Esophagus (tissue), 2 donors: ENCODE results near the gene C11orf65. TPM values are rescaled to one million over a fixed set of nuclear protein-coding genes. Genes with fewer than 3 reads are reported as not detected.

Source experiments
- H3K27ac ChIP-seq, 2 donors: one replicate each; pipeline ENCODE4 v1.5.1; 2013; ENCODE audit warnings: low read depth in 2 of 2, mild to moderate bottlenecking in 2 of 2, inconsistent platforms in 1 of 2, low read length in 1 of 2, moderate library complexity in 1 of 2
- H3K27me3 ChIP-seq, 2 donors: one replicate each; pipeline ENCODE4 v1.6.1; 2013; ENCODE audit warnings: low read length in 2 of 2, control low read depth in 1 of 2, mild to moderate bottlenecking in 1 of 2; ENCODE audit not compliant: insufficient read depth in 2 of 2, control insufficient read depth in 1 of 2
- H3K36me3 ChIP-seq, 2 donors: one replicate each; pipeline ENCODE4 v1.6.1; 2013; ENCODE audit warnings: low read length in 1 of 2; ENCODE audit not compliant: control insufficient read depth in 2 of 2, insufficient read depth in 2 of 2
- H3K4me1 ChIP-seq, 2 donors: one replicate each; pipeline ENCODE4 v1.6.1; 2013; ENCODE audit warnings: low read length in 1 of 2; ENCODE audit not compliant: control insufficient read depth in 2 of 2, insufficient read depth in 2 of 2
- H3K4me3 ChIP-seq, 2 donors: one replicate each; pipeline ENCODE4 v1.5.1; 2013; ENCODE audit warnings: low read length in 2 of 2, mild to moderate bottlenecking in 2 of 2, low read depth in 1 of 2, moderate library complexity in 1 of 2
- H3K9me3 ChIP-seq, 2 donors: one replicate each; pipeline ENCODE4 v1.6.1; 2013; ENCODE audit warnings: mild to moderate bottlenecking in 2 of 2, low read depth in 1 of 2, low read length in 1 of 2, moderate library complexity in 1 of 2; ENCODE audit not compliant: control insufficient read depth in 2 of 2, insufficient read depth in 1 of 2
- WGBS, 2 donors: extraction: QIAGEN DNeasy Blood & Tissue Kit; methylation state at CpG; one replicate each; pipeline ENCODE4 v1.1.7; 2013; 5-methylcytosine and 5-hydroxymethylcytosine counted together
- polyA plus RNA-seq, 2 donors: library from polyadenylated mRNA; stranded (reverse); fragments of 200-250 nt; gene quantifications; one replicate each; pipeline ENCODE4 v1.2.3, GENCODE V29; 2013
- donor health status: healthy with polysubstance abuse.
- donor health status: Bipolar disorder and iron deficiency.

C11orf65 gene
- polyA plus RNA-seq, 2 donors: 0.16 to 0.31 TPM

DNA sequence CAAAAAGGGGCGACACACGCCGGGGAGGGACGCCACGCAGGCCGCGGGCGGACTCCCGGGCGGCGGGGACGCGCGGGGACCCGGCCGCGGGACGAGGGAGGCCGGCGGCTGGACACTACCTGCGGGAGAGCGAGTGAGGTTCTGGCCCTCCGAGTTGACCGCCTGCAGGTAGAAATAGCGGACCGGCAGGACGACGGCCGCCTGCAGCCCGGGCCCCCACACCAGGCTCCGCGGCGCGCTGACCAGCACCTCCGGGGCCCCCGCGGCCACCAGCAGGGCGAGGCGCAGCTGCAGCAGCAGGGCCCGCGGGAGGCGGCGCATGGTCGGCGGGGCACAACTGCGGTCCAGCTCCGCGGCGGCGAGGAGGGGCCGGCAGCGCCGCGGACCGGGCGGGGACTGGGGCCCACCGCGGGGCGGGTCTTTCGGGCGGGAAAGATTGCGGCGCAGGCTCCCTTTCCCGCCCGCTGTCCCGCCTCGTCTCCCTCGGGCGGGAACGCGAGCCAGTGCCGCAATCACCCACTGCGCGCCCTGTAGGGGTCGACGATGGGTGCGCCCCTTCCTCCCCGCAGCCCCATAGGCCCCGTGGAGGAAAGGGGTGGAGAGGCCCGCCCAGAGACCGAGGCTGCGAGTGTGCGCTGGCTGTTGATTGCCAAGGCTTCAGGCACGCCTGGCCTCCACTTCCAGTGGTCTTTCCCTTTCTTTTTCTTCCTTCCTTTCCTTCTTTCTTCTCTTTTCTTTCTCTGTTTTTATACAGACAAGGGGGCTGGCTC is 30.9 kb upstream of the C11orf65 start, which contains the start of gene POGLUT3:
Gene POGLUT3, minus strand, starts transcription at position 339 of the 770 bp plus-strand sequence. Its CDS starts 18 bp downstream, at position 321.
- WGBS, 2 donors: 0 to 1% methylated on average over 53 to 84 of the region's 84 CpGs
- Histone ChIP-seq H3K9me3 (no peaks in the 10 kb centered on the region), H3K4me1 (peaks cover 0 to 10% of the 10 kb centered on the region in 2 donors), H3K36me3 (no peaks in the 10 kb centered on the region), H3K27ac (peak within 1 kb of the TSS; percentile 99 to 100), H3K4me3 (peak within 1 kb of the TSS; percentile 61 to 67), H3K27me3 (no peaks in the 10 kb centered on the region)

DNA sequence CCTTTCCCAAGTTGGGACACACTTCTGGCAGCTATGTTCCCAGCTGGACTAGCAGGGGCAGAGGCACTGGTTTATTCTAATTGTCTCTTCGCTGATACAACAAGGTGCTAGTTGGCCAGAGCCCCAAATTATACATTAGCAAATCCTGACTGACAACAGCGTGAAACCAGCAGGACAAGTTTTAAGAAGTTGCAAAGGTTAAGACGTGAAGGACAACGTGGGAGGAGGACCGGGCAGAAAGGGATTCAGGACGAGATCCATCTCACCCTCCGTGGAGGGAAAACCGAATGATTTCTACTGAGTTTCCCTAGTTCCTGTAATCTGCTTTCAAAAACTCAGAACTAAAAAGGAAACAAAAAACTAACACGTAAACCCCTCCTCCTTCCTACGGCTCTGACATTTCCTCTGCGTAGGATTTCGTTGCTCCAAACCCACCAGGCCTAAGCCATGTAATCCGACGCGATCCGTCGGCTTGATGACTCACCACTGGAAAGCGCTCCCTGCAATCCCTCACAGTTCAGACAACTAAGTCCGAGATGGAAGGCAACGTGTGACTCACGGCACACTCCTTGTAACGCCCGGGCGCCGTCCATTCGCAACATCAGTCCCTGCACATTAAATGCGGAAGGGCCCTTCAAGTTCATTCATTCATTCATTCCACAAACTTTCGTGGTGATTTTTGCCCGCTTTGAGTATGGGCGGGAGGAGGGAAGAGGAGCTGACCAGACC is 30.2 kb upstream of the C11orf65 start:
- Histone ChIP-seq H3K27me3 (no peaks in the 10 kb centered on the region), H3K27ac (peak overlapping the region; percentile 99 to 100), H3K36me3 (no peaks in the 10 kb centered on the region), H3K4me1 (peaks cover 0 to 10% of the 10 kb centered on the region in 2 donors), H3K4me3 (peak overlapping the region; percentile 61 to 67), H3K9me3 (no peaks in the 10 kb centered on the region)
- WGBS, 2 donors: 1% methylated on average over 30 of the region's 30 CpGs

DNA sequence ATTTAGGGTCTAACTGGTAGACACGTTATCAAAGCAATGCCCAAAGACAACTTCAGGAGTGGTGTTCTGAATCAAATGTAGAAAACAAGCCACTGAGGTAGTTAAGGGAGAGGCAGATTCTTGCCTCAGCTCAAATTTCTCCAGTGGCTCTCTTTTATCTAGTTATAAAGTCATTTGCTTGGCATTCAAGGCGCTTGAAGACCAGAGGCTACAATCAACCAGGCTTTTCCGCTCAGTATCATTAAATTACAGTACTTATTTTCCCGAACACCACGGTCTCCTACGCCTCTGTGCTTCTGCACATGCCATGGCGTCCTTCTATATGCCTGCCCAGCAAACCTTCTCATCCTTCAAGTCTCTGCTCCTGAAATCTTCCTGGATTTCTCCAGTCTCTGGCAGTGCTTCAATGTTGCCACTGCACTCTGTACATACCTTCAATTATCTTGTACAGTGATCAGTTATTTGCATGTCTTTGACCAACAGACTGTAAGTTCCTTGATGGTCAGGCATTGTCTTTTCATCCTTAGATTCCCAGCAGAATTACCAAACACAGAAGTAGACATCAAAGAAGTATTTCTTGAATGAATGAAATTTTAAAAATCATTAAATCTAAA is 29.4 kb upstream of the C11orf65 start:
- peaks cover 0 to 10% of the 10 kb centered on the region in 2 donors for H3K4me1 ChIP-seq
- no peaks in the 10 kb centered on the region for H3K9me3 ChIP-seq
- peak overlapping the region; percentile 99 to 100 for H3K27ac ChIP-seq
- no peaks in the 10 kb centered on the region for H3K27me3 ChIP-seq
- WGBS, 2 donors: 65 to 84% methylated on average over 7 of the region's 7 CpGs
- no peaks in the 10 kb centered on the region for H3K36me3 ChIP-seq
- peak overlapping the region in 1 of 2 donors; percentile 61 for H3K4me3 ChIP-seq

DNA sequence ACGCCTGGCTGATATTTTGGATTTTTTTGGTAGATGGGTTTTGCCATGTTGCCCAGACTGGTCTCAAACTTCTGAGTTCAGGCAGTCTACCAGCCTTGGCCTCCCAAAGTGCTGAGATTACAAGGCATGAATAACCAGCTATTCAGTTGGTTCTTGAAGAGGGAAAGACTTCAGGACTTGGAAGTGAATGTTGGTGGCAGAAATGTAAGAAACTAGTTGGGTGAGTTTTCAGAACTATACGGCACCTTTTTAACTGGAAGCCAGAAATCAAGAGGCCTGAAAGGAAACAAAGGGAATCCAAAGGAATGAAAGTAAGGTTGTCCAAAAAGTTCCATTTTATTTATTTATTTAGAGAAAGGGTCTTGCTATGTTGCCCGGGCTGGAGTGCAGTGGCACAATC is 28.0 kb upstream of the C11orf65 start:
- Histone ChIP-seq H3K27ac (peak overlapping the region; percentile 15 to 57), H3K4me1 (peaks cover 0 to 8% of the 10 kb centered on the region in 2 donors)

DNA sequence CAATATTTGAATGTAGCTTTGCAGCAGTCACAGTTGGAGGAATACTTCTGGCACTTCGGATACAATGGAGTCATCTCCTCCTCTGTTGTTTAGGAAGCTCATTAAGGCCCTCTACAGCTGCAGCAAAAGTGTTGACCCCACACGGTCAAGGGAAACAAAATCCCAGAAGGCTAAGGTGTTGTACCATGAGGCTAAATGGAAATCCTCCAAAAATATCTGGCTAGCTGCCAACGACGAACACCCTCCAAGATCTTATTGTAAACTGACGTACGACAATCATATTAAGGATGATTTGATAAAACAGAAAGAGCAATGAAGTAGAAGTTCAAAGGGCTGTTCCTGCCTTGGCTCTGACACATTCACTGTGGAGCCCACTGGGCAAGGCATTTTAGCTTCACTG is 26.9 kb upstream of the C11orf65 start:
- Histone ChIP-seq H3K27ac (no peak overlapping the region), H3K4me1 (peaks cover 0 to 5% of the 10 kb centered on the region in 2 donors), H3K36me3 (no peaks in the 10 kb centered on the region), H3K27me3 (no peaks in the 10 kb centered on the region), H3K9me3 (no peaks in the 10 kb centered on the region), H3K4me3 (no peak overlapping the region)
- WGBS, 2 donors: 37 to 49% methylated on average over 6 of the region's 6 CpGs

More for the DNA sequence above, 28.0 kb upstream of the C11orf65 start:
- 68 to 75% methylated on average over 3 of the region's 3 CpGs for WGBS, 2 donors
- Histone ChIP-seq H3K36me3 (no peaks in the 10 kb centered on the region), H3K9me3 (no peaks in the 10 kb centered on the region), H3K4me3 (no peak overlapping the region), H3K27me3 (no peaks in the 10 kb centered on the region)

DNA sequence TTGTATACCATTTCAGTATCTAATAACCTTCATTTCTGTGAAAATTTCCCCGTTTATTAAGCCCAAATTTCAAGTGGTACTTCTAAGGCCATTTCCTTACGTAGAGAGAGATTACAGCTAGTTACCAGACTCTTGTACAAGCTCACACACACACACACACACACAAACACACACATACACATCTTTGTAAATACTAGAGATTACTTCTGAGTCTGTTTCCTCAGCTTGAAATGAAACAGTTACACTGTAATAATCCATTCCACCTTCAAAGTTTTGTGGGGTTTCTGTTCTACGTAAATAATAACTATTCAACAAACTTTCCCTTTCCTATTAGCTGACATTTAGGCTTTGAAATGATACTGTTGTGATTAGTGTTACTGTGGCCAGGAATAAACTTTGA is 24.6 kb upstream of the C11orf65 start:
- Histone ChIP-seq H3K4me3 (no peak overlapping the region), H3K36me3 (peaks cover 0 to 3% of the 10 kb centered on the region in 2 donors), H3K27me3 (no peaks in the 10 kb centered on the region), H3K4me1 (peaks cover 0 to 4% of the 10 kb centered on the region in 2 donors), H3K27ac (no peak overlapping the region), H3K9me3 (no peaks in the 10 kb centered on the region)
- WGBS, 2 donors: 91 to 92% methylated on average over 3 of the region's 3 CpGs

DNA sequence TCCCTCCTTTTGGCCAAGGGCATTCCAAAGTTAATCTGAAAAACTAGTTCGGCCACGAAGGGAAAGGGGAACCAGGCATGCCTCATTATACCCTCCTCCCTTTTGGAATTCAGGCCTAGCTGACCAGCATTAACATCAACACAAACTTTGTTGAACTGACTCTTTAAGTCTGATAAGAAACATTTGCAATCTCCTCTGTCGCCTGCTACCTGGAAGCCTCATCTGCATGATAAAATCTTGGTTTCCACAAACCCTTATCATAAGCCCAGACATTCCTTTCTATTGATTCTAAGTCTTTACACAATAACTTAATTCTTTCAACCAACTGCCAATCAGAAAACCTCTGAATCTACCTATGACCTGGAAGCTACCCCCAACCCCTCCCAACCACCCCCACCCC is 19.5 kb upstream of the C11orf65 start:
- Histone ChIP-seq H3K4me3 (no peak overlapping the region), H3K9me3 (no peaks in the 10 kb centered on the region), H3K36me3 (peaks cover 2 to 5% of the 10 kb centered on the region in 2 donors), H3K4me1 (no peaks in the 10 kb centered on the region), H3K27me3 (no peaks in the 10 kb centered on the region), H3K27ac (no peak overlapping the region)
- 86 to 89% methylated on average over 3 of the region's 3 CpGs for WGBS, 2 donors

DNA sequence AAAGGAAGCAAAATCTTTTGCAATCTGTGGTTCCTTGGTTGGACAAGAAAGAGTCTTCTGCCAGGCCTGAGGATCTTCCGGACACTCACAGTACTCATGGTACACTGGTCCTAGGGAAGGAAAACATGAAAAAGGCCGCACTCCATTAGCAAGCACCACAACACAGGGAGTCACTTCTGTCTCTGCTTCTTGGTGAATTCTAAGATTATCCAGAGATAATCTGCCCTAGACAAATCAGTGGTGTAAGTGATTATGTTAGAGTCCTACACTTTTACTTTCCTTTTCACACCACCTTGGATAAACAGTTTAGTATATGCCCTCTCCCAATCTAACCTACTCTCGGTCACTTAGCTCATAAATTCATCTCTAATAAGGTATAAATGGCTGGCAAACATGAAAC is 19.0 kb upstream of the C11orf65 start:
- Histone ChIP-seq H3K36me3 (peaks cover 2 to 5% of the 10 kb centered on the region in 2 donors), H3K27ac (no peak overlapping the region), H3K27me3 (no peaks in the 10 kb centered on the region), H3K4me3 (no peak overlapping the region), H3K4me1 (no peaks in the 10 kb centered on the region), H3K9me3 (no peaks in the 10 kb centered on the region)
- WGBS, 2 donors: 97 to 99% methylated on average over 3 of the region's 3 CpGs

DNA sequence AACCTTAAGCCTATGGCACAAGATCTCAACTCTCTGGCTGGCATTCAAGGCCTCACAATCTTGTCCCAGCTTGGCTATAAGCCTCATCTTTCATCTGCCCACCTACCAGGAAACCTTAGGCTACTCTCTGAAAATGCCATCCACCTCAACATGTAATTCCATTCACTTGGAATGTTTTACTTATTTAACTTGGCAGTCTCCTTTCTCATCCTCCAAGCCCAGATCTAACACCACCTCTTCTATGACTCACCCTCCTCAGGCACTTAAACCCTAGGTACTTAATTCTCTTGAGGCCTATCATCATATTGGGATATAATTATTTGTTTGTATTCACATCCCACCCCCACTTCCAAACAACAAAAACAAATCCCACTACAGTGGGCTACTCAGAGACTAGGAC is 15.8 kb upstream of the C11orf65 start:
- H3K4me3 ChIP-seq: no peak overlapping the region

More for the DNA sequence above, 15.8 kb upstream of the C11orf65 start:
- Histone ChIP-seq H3K9me3 (no peaks in the 10 kb centered on the region), H3K27me3 (no peaks in the 10 kb centered on the region), H3K27ac (no peak overlapping the region), H3K4me1 (no peaks in the 10 kb centered on the region), H3K36me3 (peaks cover 3 to 6% of the 10 kb centered on the region in 2 donors)
